GDM1 (cell line): ENCODE measurements around the gene PAK4.
"Not testable (repeated sequence)": the region's sequence is repeated elsewhere in the genome, so short reads cannot be mapped to it uniquely, and the experiment has no call there.

Experiments used
- DNase-seq: peaks from one replicate; lab custom pipeline; 2025; lab: John Stamatoyannopoulos, UW

PAK4 gene

DNA sequence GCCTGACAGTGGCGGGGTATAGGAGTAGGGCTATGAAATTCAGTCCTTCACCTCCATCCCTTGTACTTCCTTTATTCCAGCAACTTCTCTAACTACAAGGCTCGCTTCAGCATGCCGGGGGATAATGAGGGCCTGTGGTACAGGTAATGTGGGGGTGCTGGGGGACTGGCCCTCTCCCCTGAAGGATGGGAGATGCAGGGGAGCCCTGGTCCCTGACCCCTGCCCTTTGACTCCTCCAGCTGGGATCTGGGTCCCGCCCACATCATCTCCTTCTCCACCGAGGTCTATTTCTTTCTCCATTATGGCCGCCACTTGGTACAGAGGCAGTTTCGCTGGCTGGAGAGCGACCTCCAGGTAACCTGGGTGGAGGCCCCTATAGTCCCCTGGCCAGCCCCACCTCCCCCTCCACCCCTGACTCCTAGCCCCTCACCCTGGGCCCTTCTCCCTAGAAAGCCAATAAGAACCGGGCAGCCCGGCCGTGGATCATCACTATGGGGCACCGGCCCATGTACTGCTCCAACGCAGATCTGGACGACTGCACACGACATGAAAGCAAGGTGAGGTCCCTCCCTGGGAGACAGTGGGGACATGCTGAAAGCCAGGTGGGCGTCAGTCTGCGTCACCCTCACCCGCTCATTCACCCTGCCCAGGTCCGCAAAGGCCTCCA lies 25.0 kb upstream of the PAK4 start:
- no peak for DNase-seq

DNA sequence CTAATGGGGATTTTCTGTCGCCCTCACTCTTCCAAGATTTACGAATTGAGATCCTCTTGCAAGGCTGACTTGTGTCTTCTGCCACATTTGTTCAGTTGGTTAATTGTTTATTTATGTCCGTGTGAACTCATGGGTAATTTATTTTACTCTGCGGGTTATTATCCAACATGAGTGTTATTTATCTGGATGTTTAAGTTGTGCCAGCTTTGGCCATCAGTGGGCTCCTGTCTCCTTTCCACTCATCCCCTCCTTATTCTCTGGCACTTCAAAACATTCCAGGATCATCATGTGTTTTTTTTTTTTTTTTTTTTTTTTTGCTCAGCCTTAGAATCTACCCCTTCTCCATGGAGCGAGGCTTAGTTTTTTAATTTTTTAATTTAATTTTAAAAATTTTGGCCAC lies 22.4 kb upstream of the PAK4 start:
- DNase-seq = no peak

- no peak for DNase-seq
Measured at GRCh38 chr19:39104186-39104596, 21.4 kb upstream of the PAK4 start.

DNA sequence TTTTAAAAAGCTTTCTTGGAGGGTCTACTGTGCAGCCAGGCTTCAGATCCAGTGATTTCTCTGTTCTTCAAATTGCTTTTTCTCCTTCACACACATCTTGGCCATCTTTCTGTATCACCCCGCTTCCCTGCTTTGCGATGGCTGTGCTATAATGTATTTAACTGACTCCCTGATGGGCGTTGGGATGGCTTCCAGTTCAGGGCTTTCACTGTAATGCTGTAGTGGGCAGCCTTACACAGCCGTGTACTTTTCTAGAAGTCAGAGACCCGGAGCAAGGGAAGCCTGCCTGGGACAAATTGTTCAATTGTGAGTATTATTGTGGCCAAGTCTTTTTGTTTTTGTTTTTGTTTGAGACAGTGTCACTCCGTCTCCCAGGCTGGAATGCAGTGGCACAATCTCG lies 19.4 kb upstream of the PAK4 start:
- no peak for DNase-seq

GRCh38 chr19:39109641-39110040 lies 15.9 kb upstream of the PAK4 start:
- no peak for DNase-seq

DNA sequence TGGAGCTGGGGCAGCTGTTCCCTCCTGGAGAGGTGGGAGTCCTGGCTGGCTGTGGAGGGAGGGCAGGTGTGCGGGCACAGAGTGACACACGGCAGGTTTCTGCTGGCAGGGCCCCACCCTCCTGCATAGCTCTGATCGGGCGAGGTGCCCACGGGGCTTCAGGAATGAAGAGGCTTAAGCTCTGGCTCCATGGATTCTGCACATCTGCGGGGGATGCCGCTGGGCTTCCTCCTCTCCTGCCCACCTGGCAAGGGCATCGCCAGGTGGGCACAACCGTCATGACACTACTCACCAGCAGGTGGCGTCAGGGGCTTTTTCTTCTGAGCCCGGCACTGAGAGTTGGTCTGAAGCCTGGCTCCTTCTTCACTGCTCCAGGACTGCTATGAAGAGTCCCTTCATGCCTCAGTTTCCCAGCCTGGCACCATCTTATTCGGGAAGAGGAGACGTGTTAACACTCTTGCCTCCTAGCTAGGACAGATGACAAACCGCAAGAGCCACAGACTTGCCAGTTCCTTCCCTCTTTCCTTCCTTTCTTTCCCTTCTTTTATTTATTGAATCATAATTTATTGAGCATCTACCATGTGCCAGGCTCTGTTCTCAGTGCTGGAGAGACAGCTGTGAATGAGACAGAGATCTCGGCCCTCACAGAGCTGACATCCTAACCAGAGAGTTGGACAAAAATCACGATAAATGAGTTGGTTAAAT lies 15.2 kb upstream of the PAK4 start:
- no peak for DNase-seq

GRCh38 chr19:39111593-39112199 lies 13.9 kb upstream of the PAK4 start:
- DNase-seq = no peak

DNA sequence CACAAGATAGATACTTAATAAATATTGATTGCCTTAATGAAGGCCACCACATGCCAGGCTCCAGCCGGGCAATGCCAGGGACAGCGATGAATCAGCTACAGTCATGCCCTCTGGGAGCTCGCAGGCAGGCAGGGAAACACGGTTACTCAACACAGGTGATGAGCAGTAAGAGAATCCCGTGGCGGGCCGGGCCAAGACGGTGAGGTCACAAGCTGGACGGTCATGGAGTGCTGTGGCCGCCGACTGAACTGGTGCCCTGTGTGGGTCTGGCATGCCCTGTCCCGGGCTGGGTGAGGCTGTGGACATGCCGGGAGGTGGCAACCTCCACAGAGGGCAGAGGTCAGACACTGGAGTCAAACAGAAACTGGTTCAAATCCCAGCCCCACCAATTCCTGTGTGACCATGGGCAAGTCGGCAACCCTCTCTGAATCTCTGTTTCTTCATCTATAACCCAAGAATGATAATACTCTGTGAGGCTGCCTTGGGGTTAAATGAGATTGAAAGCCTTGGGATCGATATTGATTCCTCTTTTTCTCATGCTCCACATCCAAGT lies 13.2 kb upstream of the PAK4 start:
- DNase-seq = no peak

- DNase-seq = no peak
Measured at GRCh38 chr19:39113199-39113598, 12.4 kb upstream of the PAK4 start.

GRCh38 chr19:39115105-39115847 lies 10.3 kb upstream of the PAK4 start:
- DNase-seq = no peak

- not testable (repeated sequence) for DNase-seq
Measured at GRCh38 chr19:39117023-39117422, 8.6 kb upstream of the PAK4 start.

DNA sequence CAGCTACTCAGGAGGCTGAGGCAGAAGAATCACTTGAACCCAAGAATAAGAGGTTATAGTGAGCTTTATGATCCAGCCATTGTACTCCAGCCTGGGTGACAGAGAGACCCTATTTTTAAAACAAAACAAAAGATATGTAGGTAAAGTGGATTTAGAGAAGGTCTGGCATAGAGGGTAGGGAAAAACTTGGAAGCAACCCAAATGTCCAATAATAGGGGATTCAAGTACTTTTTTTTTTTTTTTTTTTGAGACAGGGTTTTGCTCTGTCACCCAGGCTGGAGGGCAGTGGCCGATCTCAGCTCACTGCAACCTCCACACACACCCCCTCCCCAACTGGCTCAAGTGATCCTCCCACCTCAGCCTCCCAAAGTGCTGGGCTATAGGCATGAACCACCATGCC lies 5.8 kb upstream of the PAK4 start:
- no peak for DNase-seq

DNA sequence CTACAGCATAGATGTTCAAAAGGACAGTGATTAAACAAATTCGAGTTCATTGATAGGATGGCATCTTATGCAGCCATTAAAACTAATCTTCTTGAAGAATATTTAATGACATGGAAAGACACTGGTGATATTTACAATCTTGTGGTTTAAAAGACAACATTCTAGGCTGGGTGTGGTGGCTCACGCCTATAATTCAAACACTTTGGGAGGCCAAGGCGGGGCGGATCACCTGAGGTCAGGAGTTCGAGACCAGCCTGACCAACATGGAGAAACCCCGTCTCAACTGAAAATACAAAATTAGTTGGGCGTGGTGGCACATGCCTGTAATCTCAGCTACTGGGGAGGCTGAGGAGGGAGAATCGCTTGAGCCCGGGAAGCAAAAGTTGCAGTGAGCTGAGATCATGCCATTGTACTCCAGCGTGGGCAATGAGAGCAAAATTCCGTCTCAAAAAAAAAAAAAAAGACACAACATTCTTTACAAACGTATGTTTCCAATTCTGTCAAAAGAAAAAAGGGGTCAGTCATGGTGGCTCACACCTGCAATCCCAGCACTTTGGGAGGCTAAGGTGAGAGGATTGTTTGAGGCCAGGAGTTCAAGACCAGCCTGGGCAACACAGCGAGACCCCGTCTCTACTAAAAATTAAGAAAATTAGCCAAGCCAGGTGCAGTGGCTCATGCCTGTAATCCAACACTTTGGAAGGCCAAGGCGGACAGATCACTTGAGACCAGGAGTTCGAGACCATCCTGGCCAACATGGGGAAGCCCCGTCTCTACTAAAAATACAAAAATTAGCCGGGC lies 2.5 kb upstream of the PAK4 start:
- DNase-seq = no peak

DNA sequence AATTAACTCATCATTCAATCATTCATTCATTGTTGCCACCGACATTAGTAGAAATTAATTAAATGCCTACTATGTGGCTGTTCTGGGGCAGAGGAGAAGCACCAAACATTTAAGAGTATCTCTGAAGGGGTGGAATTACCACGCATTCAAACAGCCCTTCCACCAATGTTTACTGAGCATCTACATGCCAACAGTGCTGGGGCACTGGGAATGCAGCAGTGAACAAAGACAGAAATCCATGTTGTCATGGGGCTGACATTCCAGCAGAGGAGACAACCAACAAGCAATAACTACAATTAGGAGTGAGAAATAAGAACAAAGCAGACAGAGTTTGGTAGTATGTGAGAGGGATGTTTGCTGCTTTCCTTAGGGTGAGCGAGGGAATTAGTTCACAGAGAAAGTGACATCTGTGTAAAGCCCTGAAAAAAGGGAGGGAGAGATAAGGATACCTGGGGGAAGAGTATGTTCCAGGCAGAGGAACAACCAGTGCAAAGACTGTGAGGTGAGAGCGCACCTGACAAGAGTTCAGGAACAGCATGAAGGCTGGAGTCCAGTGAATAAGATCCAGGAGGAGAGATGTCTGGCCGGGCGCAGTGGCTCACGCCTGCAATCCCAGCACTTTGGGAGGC lies 1.3 kb upstream of the PAK4 start:
- DNase-seq = no peak

GRCh38 chr19:39125199-39125553 lies 410 bp upstream of the PAK4 start:
- no peak for DNase-seq

DNA sequence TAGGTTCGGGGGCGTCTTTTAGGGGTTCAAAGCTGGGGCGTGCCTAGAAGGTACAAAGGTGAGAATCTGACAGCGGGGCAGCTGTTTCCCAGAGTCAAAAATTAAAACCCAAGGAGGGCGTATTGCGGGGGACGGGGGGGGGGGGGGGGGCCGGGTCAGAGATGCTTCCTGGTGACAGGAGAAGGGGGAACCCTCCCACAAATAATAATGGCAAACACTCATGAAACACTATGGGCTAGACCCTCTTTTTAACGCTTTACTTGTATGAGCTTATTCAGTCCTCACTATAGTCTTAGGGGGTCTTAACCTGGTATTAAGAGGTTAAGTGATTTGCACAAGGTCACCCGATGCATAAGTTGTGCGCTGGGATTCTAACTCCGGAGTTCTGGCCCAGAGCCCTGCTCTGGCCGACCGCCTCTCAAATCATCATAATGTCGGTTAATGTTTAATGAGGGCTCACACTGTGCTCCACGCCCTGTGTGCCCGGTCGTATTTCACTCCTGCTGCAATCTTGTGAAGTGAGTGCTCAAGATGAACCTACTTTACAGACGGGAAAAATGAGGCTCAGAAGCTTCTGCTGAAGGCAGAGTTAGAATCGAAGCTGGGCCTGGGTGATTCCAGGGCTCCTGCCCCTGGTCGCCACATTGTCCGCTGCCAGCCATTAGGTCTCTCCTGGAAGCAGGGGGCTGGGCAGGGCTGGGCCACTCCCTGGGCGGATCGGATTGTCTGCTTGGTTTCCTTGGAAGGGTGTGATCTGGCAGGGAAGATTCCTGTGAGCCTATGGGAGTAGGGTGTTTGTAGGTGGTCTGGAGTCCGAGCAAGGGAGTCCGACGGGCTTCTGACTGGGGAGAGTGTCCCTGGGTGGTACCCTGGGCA lies 964 bp downstream of the PAK4 start:
- DNase-seq = no peak

GRCh38 chr19:39127812-39128515 lies 2.4 kb downstream of the PAK4 start:
- no peak for DNase-seq

- DNase-seq = no peak
Measured at GRCh38 chr19:39128516-39129079, 3.0 kb downstream of the PAK4 start.

GRCh38 chr19:39129116-39129515 lies 3.5 kb downstream of the PAK4 start:
- no peak for DNase-seq
